GM13977 (cell line): ENCODE measurements around the gene GALNT9.

Source experiments
- DNase-seq: peaks from one replicate; pipeline ENCODE4 v3.0.0; 2012; ENCODE audit warnings: low spot score
- CTCF ChIP-seq: IDR thresholded peaks from 2 replicates; pipeline ENCODE4 v1.5.1; 2012; ENCODE audit warnings: mild to moderate bottlenecking, control low read depth; ENCODE audit not compliant: insufficient read depth; ENCODE audit errors: extremely low read depth, missing control alignments
- in situ Hi-C: fragments of 300-500 bp; cut with MboI; formaldehyde crosslinking; loops from one replicate; pipeline ENCODE4 v1.12.0; 2022; ENCODE audit warnings: low sequenced_read_pairs, low pct_unique_long_range_greater_than_20kb, mixed read lengths, inconsistent platforms; ENCODE audit not compliant: unreplicated experiment

Gene GALNT9

GRCh38 chr12:132324841-132325732 is 4.3 kb downstream of the GALNT9 start:
- DNase-seq = no peak
- in situ Hi-C loops = no loop called here
- no peak for TF ChIP-seq CTCF

DNA sequence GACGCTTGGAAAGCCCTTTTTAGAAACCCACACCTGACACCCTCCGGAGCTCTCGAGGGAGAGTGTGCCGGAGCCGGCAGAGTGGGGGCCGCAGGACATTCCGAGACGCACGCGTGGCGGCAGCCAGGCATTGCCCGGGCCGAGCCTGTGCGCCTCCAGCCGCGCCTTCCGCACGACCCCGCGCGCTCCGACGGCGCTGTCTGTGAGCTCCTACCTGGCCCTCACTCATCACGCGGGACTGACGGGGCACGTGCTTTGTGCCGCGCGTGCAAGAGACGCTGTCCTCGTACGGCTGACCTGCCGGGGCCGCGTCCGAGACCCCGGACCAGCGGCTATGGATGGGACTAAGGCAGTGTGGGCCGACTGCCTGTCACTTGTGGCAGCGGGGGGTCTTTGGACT is 5.2 kb downstream of the GALNT9 start:
- in situ Hi-C loops = no loop called here
- DNase-seq = no peak
- TF ChIP-seq CTCF = no peak

DNA sequence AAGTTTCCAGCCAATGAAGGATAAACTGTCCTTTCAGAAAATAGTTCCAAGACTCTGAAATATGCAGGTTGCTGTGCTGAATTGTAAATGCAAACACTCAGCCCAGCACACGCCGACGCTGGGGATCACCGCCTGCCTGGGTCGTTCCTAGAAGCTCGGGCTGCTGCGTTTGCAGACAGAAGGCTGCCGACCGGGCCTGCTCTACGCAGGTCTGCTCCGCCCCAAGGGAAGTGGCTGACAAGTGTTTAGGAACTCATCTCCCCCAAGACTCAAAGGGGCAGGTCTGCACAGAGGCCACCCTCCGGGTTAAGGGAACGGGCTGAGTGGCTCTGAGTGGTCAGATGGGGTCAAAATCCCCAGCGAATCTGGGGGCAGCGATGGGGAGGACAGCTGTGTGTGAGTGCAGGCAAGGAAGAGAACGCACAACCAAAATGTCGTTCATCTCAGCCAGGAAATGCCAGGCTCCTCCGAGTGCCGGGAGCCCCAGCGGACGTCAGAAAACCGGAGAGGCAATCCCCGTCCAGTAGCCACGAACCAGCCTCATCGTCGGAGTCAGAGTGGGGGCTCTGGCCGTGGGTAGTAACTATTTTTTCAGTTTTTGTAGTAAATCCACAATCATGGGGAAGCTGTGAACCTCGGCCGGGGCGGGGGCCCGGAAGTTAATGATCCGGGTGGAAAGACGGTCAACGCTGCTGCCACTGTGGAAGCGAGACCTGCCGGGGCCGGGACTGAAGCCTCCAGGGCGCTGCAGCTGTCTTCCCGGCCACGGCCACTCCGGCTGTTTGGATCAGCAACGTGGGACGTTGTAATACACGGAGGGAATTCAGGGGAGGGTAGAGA is 6.0 kb downstream of the GALNT9 start:
- no peak for TF ChIP-seq CTCF
- DNase-seq = no peak
- in situ Hi-C loops = no loop called here

DNA sequence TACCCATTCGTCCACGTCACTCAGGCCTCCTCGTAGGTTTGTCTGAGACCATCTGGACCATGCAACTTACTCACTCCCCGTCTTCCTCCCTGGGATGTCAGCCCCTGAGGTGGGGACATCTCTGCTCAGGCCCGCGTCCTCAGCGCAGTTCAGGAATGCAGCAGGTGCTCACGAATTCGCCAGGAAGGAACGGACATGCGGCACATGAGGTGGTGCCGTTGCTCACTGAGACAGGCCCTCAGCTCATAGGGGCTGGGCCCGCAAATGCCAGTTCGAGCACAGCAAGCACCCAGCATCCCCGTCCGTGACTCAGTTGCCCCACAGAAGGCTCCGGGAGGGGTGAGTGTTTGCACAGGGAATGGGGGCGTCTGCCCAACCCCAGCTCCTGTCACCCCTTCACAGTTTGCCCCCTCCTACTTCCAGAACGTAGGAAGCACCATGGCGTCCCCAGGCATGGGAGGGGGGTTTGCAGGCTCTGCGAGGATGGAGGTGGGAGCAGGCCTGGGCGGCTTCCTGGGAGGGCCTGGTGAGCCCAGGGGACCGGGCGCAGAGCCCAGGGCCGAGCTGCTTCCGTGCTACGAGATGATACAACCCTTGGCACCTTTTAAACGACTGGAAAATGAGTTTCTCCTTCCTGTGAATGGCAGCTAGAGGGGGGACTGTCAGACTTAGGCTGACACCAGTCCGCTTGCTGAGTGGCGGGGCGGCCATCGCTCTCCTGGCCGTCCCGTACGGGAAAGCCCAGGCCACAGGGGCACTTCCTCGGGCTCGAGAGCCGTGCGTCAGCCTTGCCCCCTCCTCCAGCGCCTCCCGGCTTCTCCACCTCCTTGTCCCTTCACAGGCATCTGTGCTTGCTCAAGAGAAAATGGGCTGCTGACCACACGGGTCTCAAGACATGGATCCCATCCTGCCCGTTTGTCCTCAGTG is 6.9 kb downstream of the GALNT9 start:
- no peak for DNase-seq

DNA sequence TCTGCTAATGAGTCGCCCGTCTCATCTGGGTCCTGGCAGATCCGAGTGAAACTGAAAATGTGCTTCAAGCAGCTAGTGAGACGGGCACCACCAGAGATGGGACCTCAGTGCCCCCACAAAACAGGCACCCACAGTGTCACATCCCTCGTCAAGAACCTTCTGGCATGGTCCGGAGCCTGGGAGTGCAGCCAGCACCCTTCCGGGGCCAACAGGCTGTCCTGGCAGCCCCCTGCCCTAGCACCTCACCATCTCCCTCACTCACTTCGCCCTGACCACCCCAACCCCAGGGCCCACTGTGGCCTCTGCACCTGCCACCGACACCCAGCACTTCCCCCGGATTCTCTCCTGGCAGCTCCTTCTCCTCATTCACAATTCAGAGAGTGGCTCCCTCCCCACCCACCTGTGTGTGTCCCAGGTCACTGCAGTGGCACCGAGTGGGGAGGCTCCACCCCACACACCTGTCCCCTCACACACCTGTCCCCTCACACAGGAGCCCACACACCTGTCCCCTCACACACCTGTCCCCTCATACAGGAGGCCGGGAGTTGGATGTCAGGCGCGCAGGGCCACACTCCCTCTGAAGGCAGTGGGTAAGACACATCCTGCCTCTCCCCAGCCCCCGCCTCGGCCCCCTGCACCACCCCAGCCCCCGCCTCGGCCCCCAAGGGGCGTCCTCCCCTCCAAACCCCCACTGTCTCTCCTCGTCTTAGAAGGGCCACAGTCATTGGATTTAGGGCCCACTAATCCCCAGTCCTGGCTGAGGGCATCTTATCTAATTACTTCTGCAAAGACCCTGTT is 7.9 kb downstream of the GALNT9 start:
- no peak for DNase-seq
- no peak for TF ChIP-seq CTCF
- in situ Hi-C loops = no loop called here

More for the DNA sequence above, 6.9 kb downstream of the GALNT9 start:
- TF ChIP-seq CTCF = no peak
- in situ Hi-C loops = no loop called here
